ENCODE measurements around the gene PTPRM.
"Not testable (repeated sequence)": the region's sequence is repeated elsewhere in the genome, so short reads cannot be mapped to it uniquely, and the experiment has no call there.

The PTPRM gene

DNA sequence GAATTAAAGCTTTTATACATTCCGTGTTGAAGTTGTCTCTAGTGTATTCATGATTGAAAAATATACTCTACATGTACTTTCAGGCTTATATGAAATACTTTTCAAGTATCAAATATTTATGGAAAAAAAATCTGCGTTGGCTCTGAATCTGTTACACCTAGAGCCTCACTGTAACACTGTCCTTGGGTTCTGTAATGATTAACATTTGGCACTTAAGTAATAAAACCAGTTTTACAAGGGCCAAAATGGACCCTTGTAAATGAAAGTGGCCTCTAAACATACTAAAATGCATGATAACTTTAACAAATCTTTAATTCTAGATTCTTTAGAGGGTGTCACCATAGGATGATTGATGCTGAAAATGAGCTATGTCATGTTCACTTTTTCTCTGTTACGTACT, 162.8 kb downstream of the PTPRM start:
- DNase-seq, result no peak

DNA sequence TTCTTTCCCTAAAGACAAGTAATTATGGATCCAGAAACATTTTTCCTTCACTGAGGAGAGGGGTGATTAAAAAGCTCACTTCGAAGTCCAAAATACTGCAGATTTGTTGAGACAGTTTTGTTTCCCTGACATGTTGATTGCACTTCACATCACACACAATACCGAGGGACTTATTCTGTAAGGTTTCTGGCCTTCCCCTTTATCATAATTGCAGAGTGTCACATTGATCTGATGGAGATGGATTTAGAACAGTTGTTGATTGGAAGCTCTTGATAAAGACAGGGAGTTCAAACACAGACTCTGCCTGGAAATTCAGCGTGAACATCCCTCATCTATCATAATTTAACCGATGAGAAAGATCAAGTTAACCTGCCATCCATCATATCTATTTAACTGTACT, 163.6 kb downstream of the PTPRM start:
- no peak for DNase-seq

DNA sequence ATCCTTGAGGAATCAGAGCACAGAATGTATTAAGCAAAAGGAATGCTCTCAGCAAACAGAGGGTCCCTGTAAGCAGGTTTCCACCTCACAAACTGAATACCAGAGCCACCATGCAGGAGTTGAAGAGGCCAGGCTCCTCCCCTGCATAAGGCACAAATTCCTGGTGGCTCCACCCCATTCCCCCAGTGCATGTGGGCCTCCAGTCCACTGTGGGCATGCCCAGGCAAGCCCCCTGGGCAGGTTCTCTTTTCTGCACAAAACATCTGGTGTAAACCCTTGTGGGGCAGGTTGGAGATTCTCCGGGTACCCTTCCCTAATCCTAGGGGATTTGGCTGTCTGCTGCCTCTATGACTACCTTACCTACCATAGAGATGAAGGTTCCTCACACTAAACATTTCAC, 166.5 kb downstream of the PTPRM start:
- no peak for DNase-seq

DNA sequence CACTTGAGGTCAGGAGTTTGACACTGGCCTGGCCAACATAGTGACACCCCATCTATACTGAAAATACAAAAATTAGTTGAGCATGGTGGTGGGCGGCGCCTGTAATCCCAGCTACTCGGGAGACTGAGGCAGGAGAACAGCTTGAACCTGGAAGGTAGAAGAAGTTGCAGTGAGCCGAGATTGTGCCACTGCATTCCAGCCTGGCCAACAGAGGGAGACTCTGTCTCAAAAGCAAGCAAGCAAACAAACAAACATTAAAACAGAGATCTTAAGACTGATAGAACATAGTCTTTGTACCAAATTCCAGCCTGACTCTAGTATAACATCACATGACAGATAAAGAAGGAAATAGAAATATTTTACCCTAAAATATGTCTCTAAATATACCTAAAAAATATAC, 168.1 kb downstream of the PTPRM start:
- DNase-seq, result no peak

DNA sequence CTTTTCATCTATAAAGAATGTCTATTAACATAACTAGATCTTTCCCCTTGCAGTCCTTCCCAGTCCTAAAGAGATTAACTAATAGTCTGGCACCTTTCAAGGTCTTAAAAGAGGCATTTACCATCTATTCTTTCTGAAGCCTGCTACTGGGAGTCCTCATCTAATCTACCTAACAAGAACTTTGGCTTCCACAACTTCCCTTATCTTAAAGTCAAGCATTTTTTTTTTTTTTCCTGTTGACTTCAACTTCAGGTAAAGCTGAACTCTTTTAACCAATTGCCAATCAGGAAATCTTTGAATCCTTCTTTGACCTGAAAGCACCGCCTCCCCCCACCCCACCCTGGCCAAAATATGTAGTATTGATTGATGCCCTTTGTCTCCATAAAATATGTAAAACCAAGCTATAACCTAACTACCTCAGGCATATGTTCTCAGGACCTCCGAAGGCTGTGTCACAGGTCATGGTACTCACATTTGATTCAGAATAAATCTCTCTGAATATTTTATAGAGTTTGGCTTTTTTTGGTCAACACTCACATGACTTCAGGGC, 168.6 kb downstream of the PTPRM start:
- DNase-seq, result no peak

DNA sequence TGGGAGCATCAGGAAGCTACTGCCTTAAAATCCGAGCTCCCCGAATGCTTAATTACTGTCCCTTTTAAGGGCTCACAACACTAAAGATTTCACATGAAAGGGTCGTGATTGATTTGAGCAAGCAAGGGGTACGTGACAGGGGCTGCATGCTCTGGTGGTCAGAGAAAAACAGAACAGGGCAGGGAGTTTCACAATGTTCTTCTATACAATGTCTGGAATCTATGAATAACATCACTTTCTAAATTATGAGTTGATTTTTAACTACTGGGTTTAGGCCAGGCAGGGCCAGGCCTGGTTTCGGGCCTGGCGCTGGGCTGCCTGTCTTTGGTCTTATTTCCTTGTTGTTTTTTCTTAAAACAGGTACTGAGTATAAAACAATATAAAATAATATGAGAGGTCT, 169.4 kb downstream of the PTPRM start:
- not testable (repeated sequence) for DNase-seq

DNA sequence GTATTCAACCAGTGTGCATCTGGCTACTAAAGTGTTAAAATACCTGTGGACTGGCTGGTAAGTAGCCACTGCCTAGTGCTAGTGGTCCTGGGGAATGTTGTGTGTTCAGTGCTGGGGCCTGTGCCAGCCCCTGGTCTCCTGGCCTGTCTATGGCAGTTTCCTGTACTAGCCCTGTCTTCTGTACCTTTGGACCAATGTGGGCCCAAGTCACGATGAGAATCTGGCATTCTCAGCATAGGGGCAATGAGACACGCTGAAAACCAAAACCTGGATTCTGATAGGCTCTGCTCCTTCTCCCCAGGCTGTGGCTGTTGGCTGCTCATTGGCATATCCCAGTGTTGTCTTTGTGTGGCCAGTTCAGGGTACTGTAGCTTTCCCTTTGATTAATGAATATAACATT, 170.4 kb downstream of the PTPRM start:
- no peak for DNase-seq

DNA sequence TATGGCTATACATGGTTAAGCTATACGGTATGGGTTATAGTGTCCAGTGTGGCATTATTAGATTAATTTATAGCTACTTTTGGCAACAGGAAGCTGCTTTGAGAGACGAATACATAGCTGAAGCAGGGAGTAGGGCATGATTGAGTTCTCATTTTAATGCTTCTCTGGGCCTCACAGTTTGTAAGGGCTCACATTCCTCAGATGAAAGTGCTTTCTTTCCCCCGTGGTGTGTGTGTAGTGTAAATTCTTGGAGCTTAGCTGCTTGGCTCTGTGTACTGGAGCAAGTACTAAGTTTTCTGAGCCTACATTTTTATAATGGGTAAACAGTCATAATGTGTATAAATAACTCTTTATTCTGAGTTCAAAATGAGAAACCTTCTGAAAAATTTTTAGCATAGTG, 173.7 kb downstream of the PTPRM start:
- DNase-seq, result no peak

DNA sequence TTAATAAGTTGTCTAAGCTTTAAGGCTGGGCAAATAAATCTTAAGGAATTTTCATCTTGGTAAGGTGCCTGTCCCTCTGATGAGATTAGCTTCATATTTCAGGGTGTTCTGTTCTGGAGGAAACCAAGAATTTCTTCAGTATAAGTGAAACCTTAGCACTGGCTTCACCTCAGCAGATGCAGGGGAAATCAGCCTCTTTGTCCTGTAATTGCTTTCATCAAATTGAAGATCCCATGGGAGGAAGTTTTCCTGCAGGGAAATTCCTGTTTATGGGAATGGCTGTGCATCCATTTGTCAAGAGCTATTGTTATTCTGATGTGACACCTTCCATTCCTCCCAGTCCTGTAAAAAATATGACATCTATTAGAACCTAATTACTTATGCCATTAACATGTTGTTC, 174.5 kb downstream of the PTPRM start:
- DNase-seq, result no peak

DNA sequence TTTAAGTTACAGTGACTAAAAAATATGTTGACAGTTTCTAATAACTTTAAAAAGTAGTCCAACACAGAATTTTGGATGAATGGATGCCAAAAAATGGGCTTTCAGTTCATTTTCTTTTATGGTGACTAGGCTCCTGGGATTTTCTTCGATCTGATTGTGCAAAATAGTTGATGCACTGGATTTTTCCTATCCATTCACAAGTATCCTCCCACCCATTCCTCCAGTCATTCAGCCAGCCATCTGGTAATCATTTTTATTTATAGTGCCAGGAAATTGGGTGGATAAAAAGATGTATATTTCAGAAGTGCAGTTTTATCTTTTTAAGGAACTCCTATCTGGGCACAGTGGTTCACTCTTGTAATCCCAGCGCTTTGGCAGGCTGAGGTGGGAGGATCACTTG, 175.1 kb downstream of the PTPRM start:
- DNase-seq, result no peak

DNA sequence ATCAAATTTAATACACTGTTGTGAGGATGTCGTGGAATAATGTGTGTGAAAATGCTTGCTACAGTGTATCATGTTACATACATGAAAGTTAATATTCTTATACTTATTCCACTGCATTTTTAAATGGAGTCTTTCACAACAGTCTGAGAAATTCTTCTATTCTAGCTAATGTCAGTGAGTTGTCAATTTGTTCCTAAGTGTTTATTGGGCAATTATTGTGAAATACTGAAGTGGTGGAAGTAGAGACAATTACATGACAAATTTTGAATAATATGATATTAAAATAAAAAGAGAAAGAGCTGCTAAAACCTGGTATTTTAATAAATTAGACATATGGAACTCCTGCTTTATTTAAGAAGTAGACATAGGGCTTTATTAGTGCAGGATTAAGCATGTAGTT, 176.1 kb downstream of the PTPRM start:
- DNase-seq, result no peak

DNA sequence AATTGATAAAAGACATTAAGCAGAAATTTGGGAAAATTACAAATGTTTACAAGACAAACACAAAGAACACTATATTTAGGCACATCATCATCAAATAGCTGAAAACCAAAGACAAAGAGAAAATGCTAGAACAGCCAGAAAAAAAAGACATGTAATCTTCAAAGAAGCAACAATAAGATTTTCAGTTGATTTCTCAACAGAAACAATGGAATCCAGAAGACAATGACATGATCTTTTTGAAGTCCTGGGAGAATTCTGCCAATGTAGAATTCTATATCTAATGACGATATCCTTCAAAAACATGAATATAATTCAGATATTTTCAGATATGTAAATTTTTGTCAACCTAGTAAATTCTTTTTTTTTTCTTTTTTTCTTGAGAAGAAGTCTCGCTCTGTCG, 179.0 kb downstream of the PTPRM start:
- DNase-seq, result no peak

DNA sequence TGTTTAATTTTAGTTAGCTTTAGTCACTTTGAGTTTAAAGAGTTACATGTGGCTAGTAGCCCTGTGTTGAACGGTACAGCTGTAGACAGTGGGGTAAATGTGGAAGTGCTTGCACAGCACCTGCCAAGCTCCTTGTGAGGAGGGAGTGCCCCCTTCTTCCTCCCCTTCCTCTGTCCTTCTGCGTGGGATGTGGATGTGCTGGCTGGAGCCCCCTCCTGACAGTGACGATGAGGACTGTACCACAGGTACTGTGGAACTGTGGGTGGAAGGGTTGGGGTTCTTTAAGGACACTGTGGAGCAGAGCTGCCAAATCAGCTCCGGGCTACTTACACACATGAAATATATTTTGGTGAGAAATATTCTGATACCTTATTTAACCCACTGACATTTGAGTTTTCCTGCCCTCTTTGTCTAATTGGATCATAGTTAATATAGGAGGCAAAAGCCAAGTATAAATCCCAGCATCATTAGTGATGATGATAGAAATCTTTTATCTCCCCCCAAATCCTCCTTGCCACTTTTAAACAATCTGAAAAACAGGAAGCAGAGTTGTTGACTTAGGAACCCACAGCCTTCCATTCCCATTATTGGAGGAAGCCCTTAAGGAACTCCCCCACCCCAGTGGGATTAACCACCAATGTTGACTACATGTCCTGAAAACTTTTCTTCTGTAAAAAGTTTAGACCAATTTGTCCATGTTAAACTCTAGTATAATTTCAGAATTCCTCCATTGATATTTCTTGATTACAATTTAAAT, 181.3 kb downstream of the PTPRM start:
- DNase-seq, result no peak

DNA sequence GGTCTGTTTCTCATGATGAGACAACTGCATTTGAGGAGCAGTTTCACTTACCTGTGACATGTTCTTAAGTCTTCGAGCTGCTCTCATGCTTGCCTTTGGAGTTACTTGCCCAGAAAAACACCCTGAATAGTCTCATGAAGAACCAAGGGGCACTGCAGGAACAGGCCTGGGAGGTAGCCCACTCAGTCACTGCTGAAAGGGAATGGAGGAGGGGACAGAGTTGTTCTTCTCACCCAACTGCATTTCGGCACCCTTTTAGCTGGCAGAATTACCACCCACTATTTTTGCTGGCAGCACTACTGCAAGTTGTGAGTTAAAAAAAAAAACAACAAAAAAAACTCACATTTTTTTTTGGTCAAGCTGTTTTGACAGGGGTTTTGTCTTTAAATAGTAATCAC, 181.9 kb downstream of the PTPRM start:
- DNase-seq, result no peak

DNA sequence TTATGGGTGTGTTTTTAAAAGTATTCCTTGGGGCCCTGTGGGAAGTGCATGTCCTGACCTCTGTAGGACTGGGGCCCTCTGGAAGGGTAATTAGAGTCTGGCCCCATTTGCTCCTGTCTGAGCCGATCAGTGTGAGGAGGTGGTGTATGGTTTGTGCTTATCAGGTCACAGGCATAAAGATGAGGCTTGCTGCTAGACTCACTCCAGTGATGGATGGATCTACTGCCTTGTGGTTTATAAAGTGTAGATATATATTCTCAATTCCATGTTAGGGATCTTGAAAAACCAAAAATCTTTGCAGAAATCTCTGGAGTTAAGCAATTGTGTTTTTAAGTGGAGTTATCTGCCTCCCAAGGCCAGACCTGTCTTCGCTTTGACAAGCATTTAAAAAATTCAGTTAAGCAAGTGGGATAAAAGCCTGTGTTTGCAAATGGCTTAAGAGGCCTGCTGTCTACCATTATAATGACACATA, 182.4 kb downstream of the PTPRM start:
- no peak for DNase-seq

DNA sequence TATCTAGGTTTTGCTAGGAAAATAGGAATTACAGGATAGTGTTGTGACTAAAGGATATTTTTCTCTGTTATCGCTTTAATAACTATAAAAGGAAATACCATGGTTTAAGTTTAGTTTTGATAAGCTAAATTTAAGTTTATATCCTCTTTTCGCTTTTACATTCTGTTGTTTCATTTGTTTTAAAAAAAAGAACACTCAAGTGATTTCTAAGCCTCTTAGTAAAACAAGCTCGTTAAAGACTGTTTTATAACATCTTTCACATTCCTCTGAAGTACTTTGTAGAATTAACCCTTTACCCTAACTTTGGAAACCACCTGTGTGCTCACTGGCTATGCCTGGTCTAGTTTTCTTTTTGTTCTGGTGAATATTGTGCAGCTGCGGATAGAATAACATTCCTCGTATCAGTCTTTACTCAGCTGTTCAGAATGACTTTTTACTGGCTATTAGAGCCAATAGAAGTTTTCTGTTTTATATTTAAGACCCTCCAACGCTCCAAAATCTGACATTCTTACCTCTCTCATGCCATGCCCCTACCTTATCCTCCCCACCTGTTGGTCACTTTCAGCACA, 183.1 kb downstream of the PTPRM start:
- no peak for DNase-seq

DNA sequence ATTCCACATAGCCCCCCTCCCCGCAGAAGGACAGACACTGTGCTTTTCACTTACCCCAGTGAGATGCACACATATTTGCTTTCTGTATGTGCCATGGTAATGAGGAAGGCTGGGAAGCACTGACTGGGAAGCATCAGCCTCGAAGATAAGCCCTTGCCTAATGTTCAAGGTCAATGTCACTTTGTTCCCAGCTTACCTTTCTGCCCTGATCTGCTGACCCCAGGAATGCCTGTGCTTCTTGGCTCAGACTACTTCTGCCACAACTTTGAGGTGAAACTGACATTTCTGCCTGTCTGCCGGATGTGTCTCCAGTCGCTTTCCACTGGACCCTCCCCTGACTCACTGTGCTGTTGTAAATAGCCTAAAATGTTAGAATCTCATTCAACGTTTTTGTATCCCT, 183.8 kb downstream of the PTPRM start:
- no peak for DNase-seq

DNA sequence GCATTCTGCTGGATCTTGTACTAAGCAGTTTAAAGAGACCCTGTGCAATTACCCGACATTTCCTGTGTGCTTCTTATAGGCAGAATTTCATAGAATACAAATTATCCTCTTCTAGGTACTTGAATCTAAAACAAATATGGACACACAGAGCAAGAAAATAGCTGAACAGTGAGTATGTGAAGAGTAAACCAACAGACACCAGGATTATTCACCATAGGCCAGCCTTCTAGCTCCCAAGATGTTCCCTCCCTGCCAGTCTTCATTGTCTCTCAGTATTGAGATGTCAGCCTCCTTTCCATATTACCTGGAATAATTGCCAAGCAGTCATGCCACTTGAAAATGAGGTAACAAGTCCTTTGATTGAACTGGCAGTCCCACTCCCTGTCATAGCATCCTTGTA, 187.1 kb downstream of the PTPRM start:
- DNase-seq, result no peak

DNA sequence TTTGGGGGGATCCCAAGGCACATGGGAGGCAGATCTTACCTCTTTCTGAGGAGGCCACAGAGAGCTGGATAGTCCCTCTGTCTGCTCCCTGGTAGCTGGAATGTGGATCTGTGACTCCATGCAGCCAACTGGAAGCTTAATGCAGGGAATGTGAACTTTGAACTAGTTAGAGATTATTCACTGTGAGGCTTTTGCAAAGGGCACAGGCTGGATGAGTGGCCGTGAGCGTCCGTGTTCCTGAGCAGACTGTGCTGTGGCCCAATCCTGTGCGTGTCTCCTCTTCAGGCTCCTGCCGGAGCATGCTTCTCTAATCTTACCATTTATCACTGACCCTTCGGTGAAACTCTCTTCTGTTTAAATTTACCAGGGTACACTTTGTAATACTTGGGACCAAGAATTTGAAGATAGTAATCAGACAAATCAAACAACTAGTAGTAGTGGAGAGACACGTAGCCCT, 187.6 kb downstream of the PTPRM start:
- no peak for DNase-seq

DNA sequence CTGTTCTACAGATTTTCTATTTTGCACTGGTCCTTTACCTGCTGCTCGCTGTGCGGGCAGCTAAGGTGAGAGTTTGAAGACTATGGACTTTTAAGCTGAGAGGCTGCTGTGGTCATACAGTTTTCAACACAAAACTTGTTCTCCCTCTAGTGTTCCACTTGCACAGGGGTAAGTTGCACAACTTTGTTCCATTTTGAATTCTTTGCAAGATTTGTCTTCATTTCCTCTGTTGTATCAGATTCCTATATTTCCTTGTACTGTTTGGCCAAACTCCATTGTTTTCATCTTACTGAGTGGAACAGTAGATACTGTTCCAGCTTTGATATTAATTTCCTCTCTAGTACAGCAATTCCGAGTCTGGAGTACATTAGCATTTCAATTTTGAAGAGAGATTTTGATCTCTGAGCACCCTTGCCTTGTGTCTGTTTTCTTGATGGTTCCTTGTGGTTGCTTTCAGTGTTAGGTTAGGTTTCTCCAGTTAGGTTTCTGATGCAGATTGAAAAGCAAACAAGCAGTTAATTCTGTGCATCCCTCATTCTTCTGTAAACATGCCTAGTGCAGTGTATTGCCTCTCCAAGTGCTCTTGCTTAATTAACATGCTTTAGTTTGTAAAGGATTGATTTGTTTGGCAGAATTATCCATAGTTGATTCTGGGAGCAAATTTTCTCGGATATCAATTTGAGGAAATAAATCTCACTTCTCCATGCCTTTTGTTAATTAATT, 188.8 kb downstream of the PTPRM start:
- no peak for DNase-seq

DNA sequence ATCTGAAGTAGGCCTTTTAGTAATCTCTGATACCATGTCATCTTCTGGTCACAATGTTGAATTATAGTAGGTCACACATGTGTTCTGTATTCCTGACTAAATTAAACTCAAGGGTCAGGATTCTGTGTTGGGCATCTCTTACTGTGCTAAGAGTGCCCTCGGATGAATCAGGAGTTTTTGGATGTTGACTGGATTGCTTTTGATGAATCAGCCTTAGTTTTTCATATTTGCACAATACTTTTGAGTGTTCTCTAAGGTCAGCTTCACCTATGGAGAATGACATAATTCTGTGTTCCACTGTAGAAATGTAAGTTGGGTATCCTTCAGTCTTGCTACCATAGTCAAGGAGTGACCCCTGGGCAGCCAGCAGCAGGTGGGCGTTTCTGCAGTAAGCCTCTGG, 190.1 kb downstream of the PTPRM start:
- DNase-seq, result no peak

DNA sequence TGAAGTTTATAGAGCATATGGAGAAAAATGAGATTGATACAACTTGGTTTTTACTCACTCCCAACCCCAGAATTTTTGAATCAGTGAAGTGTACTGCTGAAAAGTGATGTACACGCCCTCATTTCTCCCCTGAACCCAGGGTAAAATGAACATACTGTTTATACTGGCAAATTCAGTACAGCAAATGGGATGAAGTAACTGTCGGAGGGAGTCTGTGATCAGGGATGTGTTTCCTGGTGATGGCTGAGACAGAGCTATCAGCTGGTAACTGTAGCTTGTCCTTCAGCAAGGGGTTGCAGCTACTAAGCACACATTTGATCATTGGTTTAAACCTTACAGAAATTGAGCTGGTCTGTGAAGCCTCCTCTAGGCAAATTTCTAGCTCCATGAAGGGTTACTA, 191.6 kb downstream of the PTPRM start:
- no peak for DNase-seq

DNA sequence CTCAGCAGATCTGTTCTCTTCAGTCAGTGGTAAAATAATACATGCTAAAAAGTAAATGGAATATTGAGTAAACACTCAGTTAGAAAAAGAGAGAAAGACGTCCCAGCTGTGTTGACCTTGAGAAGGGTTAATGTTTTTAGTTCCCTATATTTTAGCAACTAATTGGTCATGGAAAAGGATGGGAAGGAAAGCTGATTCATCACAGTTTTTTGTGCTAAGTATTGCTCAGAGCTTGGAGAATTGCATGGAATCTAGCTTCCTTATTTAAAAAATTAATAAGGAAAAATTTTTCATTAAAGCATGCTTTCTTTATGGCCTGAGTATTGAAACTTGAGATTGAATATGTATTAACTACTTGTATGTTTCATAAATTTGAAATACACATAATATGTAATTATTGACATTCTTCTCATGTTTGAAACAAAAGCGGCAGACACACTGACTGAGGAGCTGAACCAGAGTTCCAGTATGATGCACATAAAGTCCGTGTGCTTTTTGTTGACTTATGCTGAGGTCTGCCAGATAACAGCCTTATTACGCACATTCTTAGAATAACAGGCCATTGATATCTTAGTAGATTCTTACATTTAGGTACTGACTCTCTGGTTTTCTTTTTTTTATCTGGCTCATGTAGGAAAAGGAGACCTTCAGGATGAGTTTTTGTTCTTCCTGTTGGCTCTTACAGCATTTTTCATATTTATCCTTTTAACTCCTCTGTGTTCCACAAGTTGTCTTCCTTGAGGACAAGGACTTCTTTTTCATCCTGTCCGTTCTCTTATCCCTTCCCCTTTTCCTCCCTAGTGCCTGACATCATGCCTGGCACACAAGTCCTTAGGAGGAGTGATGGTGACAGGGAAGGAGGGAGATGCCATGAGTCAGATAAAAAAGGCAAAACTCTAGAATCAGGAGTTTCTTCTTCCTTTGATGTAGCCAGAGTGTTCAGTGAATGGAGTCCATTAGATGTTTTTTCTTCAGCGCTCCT, 194.1 kb downstream of the PTPRM start:
- DNase-seq, result no peak

Measured in activated effector memory CD4-positive, alpha-beta T cell treated with Interleukin-2 at 50 U/mL for 16 hours (primary cell).